Endometrium (tissue), 2 donors: ENCODE measurements around the gene SUV39H2.
"Not testable (repeated sequence)": the region's sequence is repeated elsewhere in the genome, so short reads cannot be mapped to it uniquely, and the experiment has no call there.

ENCODE experiments used
- FAIRE-seq: peaks from 2 replicates; lab custom pipeline; 2012; peaks lifted over from hg19 to GRCh38; lab: Jason Lieb, UNC
- donor health status: control.
- donor health status: control.

Gene SUV39H2

GRCh38 chr10:14936584-14936983 lies 57.9 kb downstream of the SUV39H2 start:
- FAIRE-seq: no peak

- not testable (repeated sequence) for FAIRE-seq
Measured at GRCh38 chr10:14938971-14939370, 60.3 kb downstream of the SUV39H2 start.

GRCh38 chr10:14942147-14942949 lies 63.7 kb downstream of the SUV39H2 start:
- not testable (repeated sequence) for FAIRE-seq

GRCh38 chr10:14942950-14943338 lies 64.3 kb downstream of the SUV39H2 start:
- FAIRE-seq: not testable (repeated sequence)

- no peak for FAIRE-seq
Measured at GRCh38 chr10:14945108-14945507, 66.4 kb downstream of the SUV39H2 start.

GRCh38 chr10:14947268-14947667 lies 68.6 kb downstream of the SUV39H2 start:
- no peak for FAIRE-seq

GRCh38 chr10:14949291-14949690 lies 70.6 kb downstream of the SUV39H2 start:
- no peak for FAIRE-seq

GRCh38 chr10:14952851-14953423 lies 74.3 kb downstream of the SUV39H2 start:
- no peak for FAIRE-seq

GRCh38 chr10:14953424-14954000 lies 74.8 kb downstream of the SUV39H2 start:
- no peak for FAIRE-seq
